CD4-positive, alpha-beta T cell treated with Interferon alpha-2 for 1 hour (primary cell): ENCODE data around the gene RUNDC3A.
"Not testable (repeated sequence)": the region's sequence is repeated elsewhere in the genome, so short reads cannot be mapped to it uniquely, and the experiment has no call there.

Source experiments
- DNase-seq, 2 donors: peaks; one replicate each; pipeline ENCODE4 v3.0.0-alpha.2; 2020 to 2022

RUNDC3A gene

GRCh38 chr17:44346064-44346844, 37.9 kb downstream of the RUNDC3A start:
- no peak for DNase-seq

- not testable (repeated sequence) for DNase-seq
Observed at GRCh38 chr17:44347206-44348055, 39.0 kb downstream of the RUNDC3A start.

- DNase-seq: peak; percentile 23 to 74
Observed at GRCh38 chr17:44348234-44348987, 40.0 kb downstream of the RUNDC3A start.

GRCh38 chr17:44348988-44349364, 40.6 kb downstream of the RUNDC3A start:
- DNase-seq: no peak

GRCh38 chr17:44349553-44350070, 41.2 kb downstream of the RUNDC3A start:
- no peak for DNase-seq

GRCh38 chr17:44350733-44351226, 42.4 kb downstream of the RUNDC3A start:
- DNase-seq: peak; percentile 72 to 78

GRCh38 chr17:44351464-44351863, 43.1 kb downstream of the RUNDC3A start:
- no peak for DNase-seq

- no peak for DNase-seq
Observed at GRCh38 chr17:44351961-44352827, 43.8 kb downstream of the RUNDC3A start.

DNA sequence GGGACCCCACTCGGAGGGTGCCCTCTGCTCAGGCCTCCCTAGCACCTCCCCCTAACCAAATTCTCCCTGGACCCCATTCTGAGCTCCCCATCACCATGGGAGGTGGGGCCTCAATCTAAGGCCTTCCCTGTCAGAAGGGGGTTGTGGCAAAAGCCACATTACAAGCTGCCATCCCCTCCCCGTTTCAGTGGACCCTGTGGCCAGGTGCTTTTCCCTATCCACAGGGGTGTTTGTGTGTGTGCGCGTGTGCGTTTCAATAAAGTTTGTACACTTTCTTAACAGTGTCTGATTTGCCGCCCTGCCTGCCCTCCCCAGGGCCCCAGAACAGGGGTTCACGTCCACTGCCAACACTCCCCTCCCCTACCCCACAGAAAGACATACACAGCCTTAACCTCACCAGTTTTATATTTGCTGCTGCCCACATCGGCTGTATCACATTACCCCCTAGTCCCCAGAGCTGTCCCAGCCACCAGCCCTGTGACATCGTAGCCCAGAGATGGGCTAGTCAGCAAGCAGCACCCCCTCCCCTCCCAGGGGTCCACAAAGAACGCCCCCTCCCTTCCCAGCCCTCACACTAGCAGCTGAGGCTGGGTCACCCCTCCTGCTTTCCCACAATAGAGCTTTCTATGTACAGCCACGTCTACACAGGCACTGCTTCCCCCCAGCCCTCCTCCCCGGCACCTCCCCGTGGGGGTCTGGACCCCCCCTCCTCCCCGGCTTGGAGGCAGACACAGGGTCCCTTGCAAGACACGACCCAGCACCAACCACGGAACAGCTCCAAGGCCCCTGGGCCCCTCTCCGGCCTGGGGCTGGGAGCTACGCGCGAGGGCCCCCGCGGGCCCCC, 44.6 kb downstream of the RUNDC3A start:
- no peak for DNase-seq

DNA sequence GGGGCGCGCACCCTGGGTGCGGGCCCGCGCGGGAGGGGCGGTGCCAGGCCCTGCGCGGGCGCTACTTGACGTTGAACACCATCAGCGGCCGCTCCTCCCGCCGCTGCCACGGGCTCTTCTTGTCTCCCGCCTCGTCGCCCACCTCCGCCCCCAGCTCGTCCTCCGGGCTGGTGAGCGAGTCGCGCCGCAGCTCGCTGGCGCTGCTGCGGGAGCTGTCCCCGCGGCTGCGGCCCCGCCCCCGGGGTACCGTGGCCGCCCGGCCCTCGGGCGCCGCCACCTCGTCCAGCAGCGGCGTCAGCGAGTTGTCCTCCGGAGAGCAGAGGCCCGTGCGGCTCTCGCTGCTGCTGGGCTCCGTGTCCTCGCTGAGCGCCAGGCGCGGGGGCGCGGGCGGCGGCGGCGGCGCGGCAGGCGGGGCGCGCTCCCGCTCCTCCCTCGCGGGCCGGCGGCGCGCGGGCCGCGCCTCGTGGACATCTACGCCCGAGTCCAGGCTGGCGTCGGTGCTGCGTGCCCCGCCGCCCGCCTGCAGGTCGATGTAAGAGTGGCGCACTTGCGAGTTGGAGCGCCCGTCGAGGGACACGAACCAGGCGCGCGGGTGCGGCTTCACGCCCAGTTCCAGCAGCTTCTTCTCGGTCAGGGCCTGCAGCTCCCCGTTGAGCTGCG, 45.4 kb downstream of the RUNDC3A start:
- peak in 1 of 2 donors; percentile 33 for DNase-seq

GRCh38 chr17:44354582-44355561, 46.5 kb downstream of the RUNDC3A start:
- peak; percentile 46 to 66 for DNase-seq

- DNase-seq: no peak
Observed at GRCh38 chr17:44355642-44356099, 47.3 kb downstream of the RUNDC3A start.

GRCh38 chr17:44356241-44356640, 47.8 kb downstream of the RUNDC3A start:
- DNase-seq: no peak

DNA sequence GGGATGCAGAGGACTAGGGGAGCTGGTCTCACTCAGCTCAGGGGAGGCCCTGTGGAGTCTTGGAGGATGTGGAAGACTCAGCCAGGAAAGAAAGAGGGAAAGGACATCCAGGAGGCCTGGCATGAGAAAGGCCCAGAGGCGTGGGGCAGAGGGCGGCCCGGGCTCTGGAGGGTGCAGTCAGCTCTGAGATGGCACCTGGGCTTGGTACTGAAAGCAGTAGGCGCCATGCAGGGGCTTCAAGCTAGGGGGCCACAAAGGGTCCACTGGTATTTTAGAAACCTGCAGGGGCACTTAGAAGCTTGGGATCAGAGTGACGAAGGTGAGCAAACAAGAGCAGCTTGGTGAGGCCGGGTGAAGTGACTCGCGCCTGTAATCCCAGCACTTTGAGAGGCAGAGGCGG, 49.7 kb downstream of the RUNDC3A start:
- no peak for DNase-seq

GRCh38 chr17:44359006-44359405, 50.6 kb downstream of the RUNDC3A start:
- DNase-seq: no peak

DNA sequence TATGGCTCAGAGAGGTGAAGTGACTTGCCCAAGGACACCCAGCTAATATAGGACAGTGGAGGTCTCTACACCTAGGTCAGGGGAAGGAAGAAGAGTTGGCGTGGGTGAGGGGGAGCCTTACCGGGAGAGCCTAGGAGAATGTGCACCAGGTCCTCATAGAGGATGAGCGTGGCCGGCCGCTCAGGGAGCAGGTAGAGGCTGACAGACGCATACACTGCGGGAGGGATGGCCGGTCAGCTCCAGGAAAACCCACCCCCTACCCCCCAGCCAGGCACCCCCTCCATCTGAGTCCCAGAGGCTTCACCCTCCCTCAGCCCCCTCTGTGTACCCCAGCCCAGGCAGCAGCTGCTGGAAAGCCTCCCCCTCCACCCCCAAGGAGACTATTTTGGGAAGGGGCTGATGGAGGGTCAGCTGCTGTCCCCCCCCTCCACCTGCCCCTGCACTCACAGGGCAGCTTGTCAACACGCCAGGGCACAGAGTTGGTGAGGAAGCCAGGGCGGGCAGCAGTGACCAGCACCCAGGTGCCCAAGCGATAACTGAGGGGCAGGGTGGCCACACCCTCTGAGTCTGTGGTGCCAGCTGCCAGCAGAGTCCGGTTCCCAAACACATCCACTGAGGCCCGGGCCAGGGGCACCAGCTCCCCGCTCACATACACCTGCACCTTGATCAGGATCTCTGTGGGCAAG, 51.2 kb downstream of the RUNDC3A start:
- no peak for DNase-seq

- no peak for DNase-seq
Observed at GRCh38 chr17:44360144-44360533, 51.7 kb downstream of the RUNDC3A start.

GRCh38 chr17:44360826-44361225, 52.4 kb downstream of the RUNDC3A start:
- DNase-seq: no peak
